ENCODE results near the gene CLPSL1. TPM values are rescaled to one million over a fixed set of nuclear protein-coding genes. Genes with fewer than 3 reads are reported as not detected.

The CLPSL1 gene
- total and polyA plus RNA-seq, 2 of the 8 experiments (the other 6 are each of a cell fraction or from before 2014, with no cell fraction given): not detected

DNA sequence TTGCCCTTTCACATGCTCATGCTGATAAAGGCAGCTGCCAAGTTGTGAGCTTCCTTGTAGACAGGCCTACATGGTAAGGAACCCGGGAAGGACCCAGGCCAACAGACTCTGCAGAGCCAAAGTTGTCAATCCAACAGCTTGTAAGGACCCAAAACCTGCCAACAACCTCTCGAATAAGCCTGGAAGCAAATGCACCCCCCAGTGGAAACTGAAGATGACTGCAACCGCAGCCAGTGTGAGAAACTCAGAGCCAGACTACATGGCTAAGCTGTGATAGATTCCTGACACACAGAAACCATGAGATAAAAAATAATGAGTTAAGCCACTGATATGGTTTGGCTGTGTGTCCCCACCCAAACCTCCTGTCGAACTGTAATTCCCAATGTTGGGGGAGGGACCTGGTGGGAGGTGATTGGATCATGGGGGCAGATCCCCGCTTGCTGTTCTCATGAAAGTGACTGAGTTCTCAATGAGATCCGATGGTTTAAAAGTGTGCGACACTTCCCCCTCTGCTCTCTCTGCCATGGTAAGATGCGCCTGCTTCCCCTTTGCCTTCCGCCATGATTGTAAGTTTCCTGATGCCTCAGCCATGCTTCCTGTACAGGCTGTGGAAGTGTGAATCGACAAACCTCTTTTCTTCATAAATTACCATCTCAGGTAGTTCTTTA lies 23.2 kb upstream of the CLPSL1 start (continued):
- TF ChIP-seq, protein P1, sequence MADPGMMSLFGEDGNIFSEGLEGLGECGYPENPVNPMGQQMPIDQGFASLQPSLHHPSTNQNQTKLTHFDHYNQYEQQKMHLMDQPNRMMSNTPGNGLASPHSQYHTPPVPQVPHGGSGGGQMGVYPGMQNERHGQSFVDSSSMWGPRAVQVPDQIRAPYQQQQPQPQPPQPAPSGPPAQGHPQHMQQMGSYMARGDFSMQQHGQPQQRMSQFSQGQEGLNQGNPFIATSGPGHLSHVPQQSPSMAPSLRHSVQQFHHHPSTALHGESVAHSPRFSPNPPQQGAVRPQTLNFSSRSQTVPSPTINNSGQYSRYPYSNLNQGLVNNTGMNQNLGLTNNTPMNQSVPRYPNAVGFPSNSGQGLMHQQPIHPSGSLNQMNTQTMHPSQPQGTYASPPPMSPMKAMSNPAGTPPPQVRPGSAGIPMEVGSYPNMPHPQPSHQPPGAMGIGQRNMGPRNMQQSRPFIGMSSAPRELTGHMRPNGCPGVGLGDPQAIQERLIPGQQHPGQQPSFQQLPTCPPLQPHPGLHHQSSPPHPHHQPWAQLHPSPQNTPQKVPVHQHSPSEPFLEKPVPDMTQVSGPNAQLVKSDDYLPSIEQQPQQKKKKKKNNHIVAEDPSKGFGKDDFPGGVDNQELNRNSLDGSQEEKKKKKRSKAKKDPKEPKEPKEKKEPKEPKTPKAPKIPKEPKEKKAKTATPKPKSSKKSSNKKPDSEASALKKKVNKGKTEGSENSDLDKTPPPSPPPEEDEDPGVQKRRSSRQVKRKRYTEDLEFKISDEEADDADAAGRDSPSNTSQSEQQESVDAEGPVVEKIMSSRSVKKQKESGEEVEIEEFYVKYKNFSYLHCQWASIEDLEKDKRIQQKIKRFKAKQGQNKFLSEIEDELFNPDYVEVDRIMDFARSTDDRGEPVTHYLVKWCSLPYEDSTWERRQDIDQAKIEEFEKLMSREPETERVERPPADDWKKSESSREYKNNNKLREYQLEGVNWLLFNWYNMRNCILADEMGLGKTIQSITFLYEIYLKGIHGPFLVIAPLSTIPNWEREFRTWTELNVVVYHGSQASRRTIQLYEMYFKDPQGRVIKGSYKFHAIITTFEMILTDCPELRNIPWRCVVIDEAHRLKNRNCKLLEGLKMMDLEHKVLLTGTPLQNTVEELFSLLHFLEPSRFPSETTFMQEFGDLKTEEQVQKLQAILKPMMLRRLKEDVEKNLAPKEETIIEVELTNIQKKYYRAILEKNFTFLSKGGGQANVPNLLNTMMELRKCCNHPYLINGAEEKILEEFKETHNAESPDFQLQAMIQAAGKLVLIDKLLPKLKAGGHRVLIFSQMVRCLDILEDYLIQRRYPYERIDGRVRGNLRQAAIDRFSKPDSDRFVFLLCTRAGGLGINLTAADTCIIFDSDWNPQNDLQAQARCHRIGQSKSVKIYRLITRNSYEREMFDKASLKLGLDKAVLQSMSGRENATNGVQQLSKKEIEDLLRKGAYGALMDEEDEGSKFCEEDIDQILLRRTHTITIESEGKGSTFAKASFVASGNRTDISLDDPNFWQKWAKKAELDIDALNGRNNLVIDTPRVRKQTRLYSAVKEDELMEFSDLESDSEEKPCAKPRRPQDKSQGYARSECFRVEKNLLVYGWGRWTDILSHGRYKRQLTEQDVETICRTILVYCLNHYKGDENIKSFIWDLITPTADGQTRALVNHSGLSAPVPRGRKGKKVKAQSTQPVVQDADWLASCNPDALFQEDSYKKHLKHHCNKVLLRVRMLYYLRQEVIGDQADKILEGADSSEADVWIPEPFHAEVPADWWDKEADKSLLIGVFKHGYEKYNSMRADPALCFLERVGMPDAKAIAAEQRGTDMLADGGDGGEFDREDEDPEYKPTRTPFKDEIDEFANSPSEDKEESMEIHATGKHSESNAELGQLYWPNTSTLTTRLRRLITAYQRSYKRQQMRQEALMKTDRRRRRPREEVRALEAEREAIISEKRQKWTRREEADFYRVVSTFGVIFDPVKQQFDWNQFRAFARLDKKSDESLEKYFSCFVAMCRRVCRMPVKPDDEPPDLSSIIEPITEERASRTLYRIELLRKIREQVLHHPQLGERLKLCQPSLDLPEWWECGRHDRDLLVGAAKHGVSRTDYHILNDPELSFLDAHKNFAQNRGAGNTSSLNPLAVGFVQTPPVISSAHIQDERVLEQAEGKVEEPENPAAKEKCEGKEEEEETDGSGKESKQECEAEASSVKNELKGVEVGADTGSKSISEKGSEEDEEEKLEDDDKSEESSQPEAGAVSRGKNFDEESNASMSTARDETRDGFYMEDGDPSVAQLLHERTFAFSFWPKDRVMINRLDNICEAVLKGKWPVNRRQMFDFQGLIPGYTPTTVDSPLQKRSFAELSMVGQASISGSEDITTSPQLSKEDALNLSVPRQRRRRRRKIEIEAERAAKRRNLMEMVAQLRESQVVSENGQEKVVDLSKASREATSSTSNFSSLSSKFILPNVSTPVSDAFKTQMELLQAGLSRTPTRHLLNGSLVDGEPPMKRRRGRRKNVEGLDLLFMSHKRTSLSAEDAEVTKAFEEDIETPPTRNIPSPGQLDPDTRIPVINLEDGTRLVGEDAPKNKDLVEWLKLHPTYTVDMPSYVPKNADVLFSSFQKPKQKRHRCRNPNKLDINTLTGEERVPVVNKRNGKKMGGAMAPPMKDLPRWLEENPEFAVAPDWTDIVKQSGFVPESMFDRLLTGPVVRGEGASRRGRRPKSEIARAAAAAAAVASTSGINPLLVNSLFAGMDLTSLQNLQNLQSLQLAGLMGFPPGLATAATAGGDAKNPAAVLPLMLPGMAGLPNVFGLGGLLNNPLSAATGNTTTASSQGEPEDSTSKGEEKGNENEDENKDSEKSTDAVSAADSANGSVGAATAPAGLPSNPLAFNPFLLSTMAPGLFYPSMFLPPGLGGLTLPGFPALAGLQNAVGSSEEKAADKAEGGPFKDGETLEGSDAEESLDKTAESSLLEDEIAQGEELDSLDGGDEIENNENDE (IDR thresholded peaks at IDR 0.05; ENCODE audit: insufficient replicate concordance, low read length): no peak
- TF ChIP-seq EGR1 (IDR thresholded peaks at IDR 0.05; ENCODE audit: borderline replicate concordance, low read depth, low read length): no peak
- no peak for TF ChIP-seq EZH2 (IDR thresholded peaks at IDR 0.05; ENCODE audit: low read depth, low read length, severe bottlenecking)
